Measurements from ENCODE around the gene SNAP47. TPM values are rescaled to one million over a fixed set of nuclear protein-coding genes. Genes with fewer than 3 reads are reported as not detected.

Gene SNAP47
- total and polyA plus RNA-seq, 2 of the 4 experiments (the other 2 are of a cell fraction), result 39.4 to 72.9 TPM

- H3K27ac ChIP-seq (ENCODE audit: insufficient read depth, low read length), result no peak overlapping the region
- no peak overlapping the region for H3K9ac ChIP-seq (ENCODE audit: low read depth, low read length)
- no peak overlapping the region for H2BK15ac ChIP-seq (ENCODE audit: low read depth, low read length)
- in situ Hi-C loops (cut with MboI; ENCODE audit: low sequenced_read_pairs) (no loop called here), dilution Hi-C loops (cut with HindIII; ENCODE audit: low sequenced_read_pairs, unreplicated experiment) (no loop called here), intact Hi-C loops (cut with micrococcal nuclease) (no loop called here)
- H3K23ac ChIP-seq (ENCODE audit: low read depth, low read length), result no peak overlapping the region
- no peak overlapping the region for H2BK5ac ChIP-seq (ENCODE audit: low read depth, low read length, poor library complexity, severe bottlenecking)
- ATAC-seq (ENCODE audit: low read depth) (no peak), DNase-seq (no peak)
- H3K14ac ChIP-seq (replicated peaks; ENCODE audit: low read depth, low read length), result no peak overlapping the region
- no peak overlapping the region for H3K4me2 ChIP-seq (ENCODE audit: low read depth, low read length)
- H3K79me1 ChIP-seq (ENCODE audit: low read depth in 1 of 2, low read length in 2 of 2), result peaks cover 15 to 44% of the 10 kb centered on the region in 2 experiments; a peak in 3 of 4 replicates
- H2AK5ac ChIP-seq (ENCODE audit: low read depth, low read length), result no peak overlapping the region
- CTCF ChIA-PET, result no interaction called here
- H4K8ac ChIP-seq (ENCODE audit: low read depth in 2 of 2, low read length in 2 of 2), result no peak overlapping the region
- H3K9me3 ChIP-seq (ENCODE audit: control insufficient read depth, insufficient read depth, low read length), result no peaks in the 10 kb centered on the region
- TF ChIP-seq RCOR1 (IDR thresholded peaks at IDR 0.05; ENCODE audit: insufficient replicate concordance, low read length) (no peak), CHD1 (IDR thresholded peaks at IDR 0.05; ENCODE audit: low read depth, low read length) (no peak), USF2 (IDR thresholded peaks at IDR 0.05; ENCODE audit: low read depth, low read length) (no peak), NFE2L2 (IDR thresholded peaks at IDR 0.05; ENCODE audit: low read depth, low read length) (no peak), MAZ (IDR thresholded peaks at IDR 0.05; ENCODE audit: borderline replicate concordance, low read depth, low read length) (no peak), SMC3 (IDR thresholded peaks at IDR 0.05; ENCODE audit: low read depth, low read length) (no peak), MXI1 (IDR thresholded peaks at IDR 0.05; ENCODE audit: borderline replicate concordance, low read depth, low read length) (no peak), POLR2A (IDR thresholded peaks at IDR 0.05; ENCODE audit: low read depth, low read length) (no peak), MAFK (IDR thresholded peaks at IDR 0.05; ENCODE audit: low read depth, low read length) (no peak), FOS (IDR thresholded peaks at IDR 0.05; ENCODE audit: low read depth, low read length) (no peak), CEBPB (IDR thresholded peaks at IDR 0.05; ENCODE audit: low read depth, low read length) (no peak), RFX5 (IDR thresholded peaks at IDR 0.05; ENCODE audit: low read depth, low read length) (no peak), BHLHE40 (IDR thresholded peaks at IDR 0.05; ENCODE audit: low read depth, low read length) (no peak), RAD21 (IDR thresholded peaks at IDR 0.05; ENCODE audit: low read length) (no peak), CTCF (conservative IDR thresholded peaks at IDR 0.05; ENCODE audit: low read depth, low read length) (no peak)
- TF ChIP-seq, protein P1, sequence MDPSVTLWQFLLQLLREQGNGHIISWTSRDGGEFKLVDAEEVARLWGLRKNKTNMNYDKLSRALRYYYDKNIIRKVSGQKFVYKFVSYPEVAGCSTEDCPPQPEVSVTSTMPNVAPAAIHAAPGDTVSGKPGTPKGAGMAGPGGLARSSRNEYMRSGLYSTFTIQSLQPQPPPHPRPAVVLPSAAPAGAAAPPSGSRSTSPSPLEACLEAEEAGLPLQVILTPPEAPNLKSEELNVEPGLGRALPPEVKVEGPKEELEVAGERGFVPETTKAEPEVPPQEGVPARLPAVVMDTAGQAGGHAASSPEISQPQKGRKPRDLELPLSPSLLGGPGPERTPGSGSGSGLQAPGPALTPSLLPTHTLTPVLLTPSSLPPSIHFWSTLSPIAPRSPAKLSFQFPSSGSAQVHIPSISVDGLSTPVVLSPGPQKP (IDR thresholded peaks at IDR 0.05; ENCODE audit: borderline replicate concordance, low read depth, low read length), result no peak
- H2BK120ac ChIP-seq (ENCODE audit: low read depth, low read length), result no peak overlapping the region
- no peaks in the 10 kb centered on the region for H3K27me3 ChIP-seq (ENCODE audit: control insufficient read depth, insufficient read depth, low read length)
- H3K56ac ChIP-seq (ENCODE audit: extremely low read depth, insufficient read depth, low read length), result no peak overlapping the region
- H3K4me3 ChIP-seq (ENCODE audit: insufficient read depth, low read depth, low read length), result no peak overlapping the region
- H3K4ac ChIP-seq (ENCODE audit: low read depth, low read length), result no peak overlapping the region
- peaks cover 12% of the 10 kb centered on the region; the same call in 1 of the 2 replicates for H3K9me1 ChIP-seq (ENCODE audit: insufficient read depth, low read length)
- H2AFZ ChIP-seq (replicated peaks; ENCODE audit: low read length, poor library complexity), result no peak overlapping the region
- H4K91ac ChIP-seq (ENCODE audit: insufficient read depth, low read depth, low read length), result no peak overlapping the region
- H3K18ac ChIP-seq (ENCODE audit: low read depth, low read length), result no peak overlapping the region
- peaks cover 18% of the 10 kb centered on the region for H4K20me1 ChIP-seq (ENCODE audit: insufficient read depth, low read length)
- H3K36me3 ChIP-seq (ENCODE audit: control insufficient read depth, insufficient read depth, low read length), result peaks cover 16% of the 10 kb centered on the region; the same call in 1 of the 2 replicates
- POLR2A ChIA-PET (ENCODE audit: unreplicated experiment), result no interaction called here
- no peak overlapping the region for H4K5ac ChIP-seq (ENCODE audit: low read depth, low read length)
- H2BK20ac ChIP-seq (ENCODE audit: low read depth, low read length), result no peak overlapping the region
- peaks cover 9% of the 10 kb centered on the region for H3K4me1 ChIP-seq (ENCODE audit: control insufficient read depth, insufficient read depth, low read length)
- BruUV-seq (replicated peaks), result no TSS peak
- no peak overlapping the region for H2AK9ac ChIP-seq (replicated peaks; ENCODE audit: low read depth, low read length, poor library complexity)
- WGBS, 2 experiments (ENCODE audit: extremely low coverage in 2 of 2, insufficient read length in 1 of 2), result 71% methylated on average over 4 of the region's 18 CpGs; no CpG with 5 or more reads in 1 of the 2 experiments
These were observed 2.5 kb upstream of the SNAP47 start for GRCh38 chr1:227732586-227733308.

Measured in IMR-90 (cell line).